Activated CD8-positive, alpha-beta memory T cell treated with anti-CD3 and anti-CD28 coated beads for 36 hours (primary cell): ENCODE data around the gene RFX1. TPM values are rescaled to one million over a fixed set of nuclear protein-coding genes. Genes with fewer than 3 reads are reported as not detected.
"Not testable (repeated sequence)": the region's sequence is repeated elsewhere in the genome, so short reads cannot be mapped to it uniquely, and the experiment has no call there.

Experiments
- CTCF ChIA-PET: fragments of 350-600 bp; sonication (Branson Sonifier 250); formaldehyde crosslinking; loops from one replicate; lab custom pipeline; 2021; ENCODE audit warnings: antibody characterized with exemption; lab: Charles Lee
- POLR2A ChIA-PET: fragments of 350-600 bp; sonication (Branson Sonifier 250); formaldehyde crosslinking; loops from one replicate; lab custom pipeline; 2021; ENCODE audit warnings: antibody characterized with exemption; lab: Charles Lee
- total RNA-seq, 2 experiments: library from RNA; stranded (reverse); gene quantifications; one replicate each; pipeline ENCODE4 v1.2.3, GENCODE V29; 2021

Gene RFX1
- total RNA-seq, 2 experiments from 2014 or later = 11.8 to 12.5 TPM

GRCh38 chr19:13975870-13976269, 30.2 kb downstream of the RFX1 start:
- ChIA-PET POLR2A (no interaction called here), CTCF (no interaction called here)

GRCh38 chr19:13974073-13974472, 32.0 kb downstream of the RFX1 start:
- POLR2A ChIA-PET = no interaction called here
- CTCF ChIA-PET = interaction anchor here (0.5 to 1.1 kb wide), 4 partner anchors 60 to 787 kb away, joined by 3 to 7 read pairs (median 4); no protein-coding TSS in a partner anchor

- POLR2A ChIA-PET = not testable (repeated sequence)
- CTCF ChIA-PET = interaction anchor here (0.5 to 1.1 kb wide), 5 partner anchors 61 to 430 kb away, joined by 3 to 7 read pairs (median 3); no protein-coding TSS in a partner anchor
Observed at GRCh38 chr19:13973479-13973878, 32.6 kb downstream of the RFX1 start.

GRCh38 chr19:13972368-13973155, 33.6 kb downstream of the RFX1 start:
- CTCF ChIA-PET = interaction anchor here (0.7 kb wide), 1 partner anchor 23 kb away, joined by 3 read pairs; no protein-coding TSS in a partner anchor
- POLR2A ChIA-PET = no interaction called here

- POLR2A ChIA-PET = not testable (repeated sequence)
- CTCF ChIA-PET = interaction anchor here (0.7 kb wide), 1 partner anchor 24 kb away, joined by 3 read pairs; no protein-coding TSS in a partner anchor
Observed at GRCh38 chr19:13971868-13972267, 34.3 kb downstream of the RFX1 start.

GRCh38 chr19:13969897-13970296, 36.2 kb downstream of the RFX1 start:
- ChIA-PET POLR2A (no interaction called here), CTCF (interaction anchor here (1.8 kb wide), 1 partner anchor 9 kb away, joined by 4 read pairs; no protein-coding TSS in a partner anchor)

- ChIA-PET POLR2A (interaction anchor here (0.7 kb wide), 1 partner anchor 746 kb away, joined by 3 read pairs; no protein-coding TSS in a partner anchor), CTCF (interaction anchor here (0.7 to 1.8 kb wide), 2 partner anchors 10 to 31 kb away, joined by 4 read pairs; partner anchors contain the start of gene PODNL1)
Observed at GRCh38 chr19:13968999-13969398, 37.1 kb downstream of the RFX1 start.

- ChIA-PET CTCF (no interaction called here), POLR2A (no interaction called here)
Observed at GRCh38 chr19:13968383-13968935, 37.7 kb downstream of the RFX1 start.

GRCh38 chr19:13967206-13967605, 38.9 kb downstream of the RFX1 start:
- CTCF ChIA-PET = not testable (repeated sequence)
- POLR2A ChIA-PET = interaction anchor here (0.7 kb wide), 1 partner anchor 79 kb away, joined by 4 read pairs; no protein-coding TSS in a partner anchor

- CTCF ChIA-PET = no interaction called here
- POLR2A ChIA-PET = interaction anchor here (0.7 kb wide), 1 partner anchor 79 kb away, joined by 4 read pairs; no protein-coding TSS in a partner anchor
Observed at GRCh38 chr19:13966684-13967128, 39.4 kb downstream of the RFX1 start.

GRCh38 chr19:13965926-13966683, 40.0 kb downstream of the RFX1 start:
- CTCF ChIA-PET = no interaction called here
- POLR2A ChIA-PET = no interaction called here

- ChIA-PET POLR2A (no interaction called here), CTCF (no interaction called here)
Observed at GRCh38 chr19:13965377-13965896, 40.7 kb downstream of the RFX1 start.

GRCh38 chr19:13964776-13965175, 41.3 kb downstream of the RFX1 start:
- CTCF ChIA-PET = interaction anchor here (0.6 kb wide), 1 partner anchor 128 kb away, joined by 3 read pairs; no protein-coding TSS in a partner anchor
- POLR2A ChIA-PET = interaction anchor here (0.6 to 0.7 kb wide), 2 partner anchors 31 to 165 kb away, joined by 4 to 8 read pairs; no protein-coding TSS in a partner anchor

- POLR2A ChIA-PET = no interaction called here
Observed at GRCh38 chr19:13963603-13964105, 42.5 kb downstream of the RFX1 start.

GRCh38 chr19:13962699-13963602, 43.2 kb downstream of the RFX1 start:
- CTCF ChIA-PET = no interaction called here

More at GRCh38 chr19:13963603-13964105, 42.5 kb downstream of the RFX1 start:
- CTCF ChIA-PET = no interaction called here

GRCh38 chr19:13961826-13962698, 44.1 kb downstream of the RFX1 start:
- CTCF ChIA-PET = no interaction called here
- POLR2A ChIA-PET = no interaction called here

More at GRCh38 chr19:13962699-13963602, 43.2 kb downstream of the RFX1 start:
- POLR2A ChIA-PET = interaction anchor here (0.6 kb wide), 1 partner anchor 70 kb away, joined by 6 read pairs; no protein-coding TSS in a partner anchor
